GM19463 (cell line): ENCODE data around the gene VIT.

ENCODE experiments used
- ATAC-seq: cut with Tn5 transposase; IDR thresholded peaks from one replicate; pipeline ENCODE4 v1.9.1; 2021; ENCODE audit warnings: mild to moderate bottlenecking, moderate library complexity; ENCODE audit not compliant: unreplicated experiment

Gene VIT

DNA sequence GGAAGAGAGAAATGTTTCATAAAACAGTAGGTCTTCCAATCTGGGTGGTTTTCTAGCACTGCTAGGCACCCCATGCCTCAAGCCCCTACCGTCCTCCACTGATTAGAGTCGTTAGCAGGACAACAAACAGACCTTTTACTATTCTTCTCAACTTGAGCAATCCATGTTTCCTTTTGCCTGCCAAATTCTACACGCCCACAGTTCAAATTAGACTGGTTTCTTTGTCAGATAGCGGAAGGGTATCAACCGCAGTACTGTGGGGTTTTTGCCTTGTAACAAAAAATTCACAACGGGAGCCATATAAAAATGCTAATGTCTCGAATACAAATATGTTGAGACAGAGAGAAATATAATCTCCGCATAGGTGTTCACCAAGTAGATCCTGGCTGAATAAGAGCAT is 59.9 kb downstream of the VIT start:
- ATAC-seq = no peak

DNA sequence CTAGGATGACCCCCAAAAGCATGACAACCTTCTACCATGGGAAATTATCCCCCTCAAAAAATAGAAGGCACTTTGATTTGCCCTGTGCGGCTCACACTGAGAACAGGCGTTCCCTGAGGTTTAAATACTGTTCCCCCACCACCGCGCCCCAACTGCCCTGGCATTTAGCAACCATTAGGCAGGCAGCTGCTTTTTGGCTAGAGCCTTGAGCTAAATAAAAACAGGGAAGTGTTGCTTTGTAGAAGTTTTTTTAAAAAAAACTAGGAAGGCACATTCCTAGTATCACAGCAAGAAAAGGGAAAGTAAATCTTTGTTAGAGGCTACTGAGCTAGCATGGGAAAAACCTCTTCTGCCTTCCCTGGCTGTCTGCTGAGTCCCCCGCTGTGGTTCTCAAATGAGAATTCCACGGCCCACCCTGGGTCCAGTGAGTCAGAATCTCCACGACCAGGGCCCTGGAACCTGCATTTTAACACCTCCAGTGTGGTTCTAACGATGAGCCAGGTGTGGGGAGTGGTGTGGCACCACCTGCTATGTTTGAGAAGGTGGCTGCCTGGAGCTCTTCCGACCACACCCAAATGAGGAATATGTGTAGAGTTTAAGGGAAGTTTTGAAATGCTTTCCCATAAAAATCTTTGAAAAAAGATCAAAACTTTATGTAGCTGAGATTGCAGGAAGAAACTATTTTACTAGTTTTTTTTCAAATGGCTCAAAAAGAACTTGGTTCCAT is 66.4 kb downstream of the VIT start:
- no peak for ATAC-seq

DNA sequence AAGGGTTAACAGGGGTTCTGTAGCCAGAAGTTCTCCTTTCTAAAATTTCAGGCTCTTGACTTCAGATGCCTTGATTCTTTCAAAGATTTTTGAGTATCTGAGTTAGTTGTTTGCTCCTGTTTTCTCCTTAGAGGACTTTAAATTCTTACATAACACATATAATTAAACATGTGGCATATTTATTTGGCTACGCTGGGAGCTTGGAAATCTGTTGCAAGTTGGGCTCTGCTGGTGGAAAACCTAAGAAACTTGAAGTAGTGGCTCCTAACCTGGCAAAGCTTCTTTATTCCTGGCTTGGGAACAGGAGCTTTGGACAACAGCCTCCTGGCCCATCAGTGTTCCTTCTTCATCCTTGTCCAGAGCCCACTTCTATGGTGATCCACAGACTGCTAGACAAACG is 72.6 kb downstream of the VIT start:
- no peak for ATAC-seq

GRCh38 chr2:36770542-36771287 is 74.2 kb downstream of the VIT start:
- ATAC-seq = peak; percentile 68

DNA sequence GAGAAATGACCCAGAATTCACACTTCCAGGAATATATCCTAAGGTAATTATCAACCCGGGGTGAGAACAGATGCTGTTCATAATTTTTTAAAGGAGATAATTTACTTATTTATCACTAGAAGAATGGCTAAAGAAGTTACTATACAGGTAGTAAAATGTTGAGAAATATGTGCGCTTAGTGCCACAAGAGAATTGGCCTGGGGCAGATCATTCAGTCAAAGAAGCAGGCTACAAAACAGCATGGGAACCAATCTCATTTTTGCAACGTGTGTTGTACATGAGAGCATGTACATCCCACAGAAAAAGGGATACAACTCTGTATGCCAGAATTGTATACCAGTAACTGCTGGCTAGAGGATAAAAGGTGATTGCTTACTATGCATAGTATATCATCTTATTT is 75.2 kb downstream of the VIT start:
- ATAC-seq = no peak

DNA sequence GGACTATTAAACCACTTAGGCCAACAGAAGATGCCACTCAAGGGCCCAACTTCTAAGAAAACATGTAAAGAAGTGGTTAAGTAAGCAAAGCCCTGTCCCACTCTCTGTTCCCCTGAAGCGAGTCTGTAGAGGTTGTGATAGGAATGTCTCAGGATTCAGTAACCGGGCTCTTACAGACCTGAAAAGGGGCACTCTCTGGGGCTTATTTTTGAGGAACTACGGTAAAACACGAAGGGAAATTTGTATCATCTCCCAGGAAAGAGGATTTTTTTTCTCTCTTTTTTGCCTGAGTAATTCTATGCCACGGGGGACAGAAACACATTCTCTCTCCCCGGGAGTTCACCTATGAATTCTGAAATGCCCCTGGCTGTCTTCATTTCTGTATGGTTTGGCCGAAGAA is 77.4 kb downstream of the VIT start:
- ATAC-seq = no peak

- no peak for ATAC-seq
These were observed 78.8 kb downstream of the VIT start for GRCh38 chr2:36775261-36775660.

GRCh38 chr2:36775806-36776205 is 79.3 kb downstream of the VIT start:
- no peak for ATAC-seq

- no peak for ATAC-seq
These were observed 80.8 kb downstream of the VIT start for GRCh38 chr2:36777272-36777671.

DNA sequence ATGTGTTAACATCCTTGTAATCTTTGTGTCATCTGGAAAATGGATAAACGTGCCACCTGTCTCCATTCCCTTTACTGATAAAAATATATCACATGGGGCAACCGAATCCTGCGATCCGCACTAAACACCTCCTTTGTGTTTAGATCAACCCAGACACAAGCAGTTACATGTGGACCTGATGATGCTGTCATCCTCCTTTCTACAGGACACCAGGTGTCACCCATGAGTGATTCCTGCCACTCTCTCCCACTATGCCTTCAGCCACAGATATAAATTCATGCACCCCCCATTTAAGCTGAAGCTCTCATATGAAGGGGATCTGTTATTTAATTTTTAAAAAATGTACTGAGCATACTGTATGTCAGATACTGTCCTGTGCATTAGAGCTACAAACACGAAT is 81.3 kb downstream of the VIT start:
- ATAC-seq = no peak

DNA sequence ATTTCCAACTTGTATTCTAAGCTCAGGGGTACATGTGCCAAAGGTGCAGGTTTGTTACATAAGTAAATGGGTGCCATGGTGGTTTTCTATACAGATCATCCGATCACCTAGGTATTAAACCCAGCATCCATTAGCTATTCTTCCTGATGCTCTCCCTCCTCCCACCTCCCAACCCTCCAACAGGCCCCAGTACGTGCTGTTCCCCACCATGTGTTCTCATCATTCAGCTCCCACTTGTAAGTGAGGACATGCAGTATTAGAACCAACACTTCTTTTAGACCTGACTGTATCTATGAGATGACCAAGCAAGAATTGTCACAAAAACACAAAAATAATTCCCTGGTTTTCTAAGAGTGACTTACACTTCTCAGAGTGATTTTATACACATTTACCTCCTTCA is 83.0 kb downstream of the VIT start:
- no peak for ATAC-seq

DNA sequence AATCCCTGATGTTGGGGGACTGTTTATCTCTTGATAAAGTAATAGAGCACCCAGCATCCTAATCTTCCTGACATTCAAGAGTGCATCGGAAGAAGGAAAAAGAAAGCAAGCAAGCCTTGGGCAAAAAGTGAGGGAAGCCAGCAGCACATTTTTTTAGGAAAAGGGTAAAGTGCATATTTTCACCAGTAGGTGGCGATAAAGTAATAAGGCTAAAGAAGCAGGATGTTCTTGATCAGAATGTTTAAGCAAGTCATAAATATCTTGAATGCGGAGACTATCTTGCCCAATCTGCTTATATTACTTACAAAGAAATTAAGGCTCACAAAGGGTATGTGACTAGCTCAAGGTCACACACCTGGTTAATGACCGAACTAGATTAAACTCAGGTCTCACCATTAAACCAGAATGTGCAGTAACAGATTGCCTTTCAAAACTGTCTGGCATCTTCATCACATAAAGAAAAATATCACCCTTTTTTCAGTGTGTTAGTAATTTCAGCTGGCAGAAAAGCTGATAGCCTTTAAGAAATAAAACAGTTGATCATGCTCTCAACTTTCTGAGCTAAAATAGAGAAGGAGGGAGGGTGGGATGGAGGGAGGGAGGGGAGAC is 83.8 kb downstream of the VIT start:
- no peak for ATAC-seq

DNA sequence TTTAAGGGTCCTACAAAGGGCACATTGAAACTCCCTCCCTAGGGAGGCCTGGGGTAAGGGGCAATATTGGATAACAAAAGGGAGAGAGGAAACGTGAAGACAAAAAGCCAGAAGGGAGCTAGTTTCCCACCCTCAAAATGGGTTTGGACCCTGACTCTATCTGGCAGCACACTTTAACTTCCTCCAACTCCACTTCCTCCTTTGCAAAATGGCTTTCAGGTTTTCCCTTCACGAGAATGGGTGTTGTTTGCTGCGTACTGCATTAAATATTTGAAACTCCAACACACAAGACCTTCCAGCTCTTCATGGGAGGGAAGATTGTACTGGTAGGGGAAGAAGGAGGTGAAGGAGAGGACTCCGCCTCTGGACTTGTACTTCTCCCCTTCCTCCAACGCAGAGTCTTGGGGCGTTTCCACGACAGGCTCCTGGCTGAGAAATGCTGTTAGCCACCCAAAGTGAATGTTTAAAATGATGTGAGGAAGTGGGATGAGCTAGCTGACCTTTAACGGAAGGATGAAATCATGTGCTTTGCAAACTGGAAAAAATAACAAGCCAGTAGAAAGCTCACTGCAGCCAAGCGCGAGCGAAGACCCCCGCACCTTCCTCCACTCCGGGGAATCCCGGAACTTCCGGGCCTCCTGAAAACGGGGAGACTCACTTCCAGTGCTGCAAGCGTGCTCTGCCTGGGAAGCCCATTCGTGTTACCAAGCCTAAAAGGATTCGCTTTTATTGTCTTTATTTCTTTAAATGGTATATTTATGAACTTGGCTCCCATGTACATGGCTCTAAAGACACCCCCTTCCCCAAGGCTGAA is 85.6 kb downstream of the VIT start:
- no peak for ATAC-seq

DNA sequence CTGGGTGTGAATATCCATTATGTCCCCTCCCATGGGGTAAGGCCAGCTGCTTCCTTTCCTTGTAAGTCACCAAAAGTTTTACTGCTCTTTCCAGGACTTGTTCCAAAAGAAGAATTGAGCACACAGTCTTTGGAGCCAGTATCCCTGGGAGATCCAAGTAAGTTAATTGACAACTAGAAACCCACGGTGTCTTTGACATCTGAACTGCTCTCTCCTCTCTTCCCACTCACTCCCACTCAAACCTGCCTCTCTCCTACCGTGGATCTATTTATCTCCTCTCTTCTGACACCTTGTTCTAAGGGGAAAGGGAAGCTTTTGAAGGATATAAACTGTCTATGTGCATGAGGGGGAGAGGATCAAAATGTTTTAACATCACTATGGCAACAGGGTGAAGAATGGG is 86.7 kb downstream of the VIT start:
- ATAC-seq = no peak

- ATAC-seq = peak; percentile 49
These were observed 88.8 kb downstream of the VIT start for GRCh38 chr2:36785179-36785795.

- ATAC-seq = peak; percentile 55
These were observed 92.8 kb downstream of the VIT start for GRCh38 chr2:36789181-36789804.

- no peak for ATAC-seq
These were observed 96.4 kb downstream of the VIT start for GRCh38 chr2:36792951-36793350.

- ATAC-seq = no peak
These were observed 101.0 kb downstream of the VIT start for GRCh38 chr2:36797324-36798070.

GRCh38 chr2:36798724-36799123 is 102.2 kb downstream of the VIT start:
- no peak for ATAC-seq

- no peak for ATAC-seq
These were observed 103.9 kb downstream of the VIT start for GRCh38 chr2:36800381-36800780.
